IPS-18a (cell line): ENCODE measurements around the gene GNA15.
A peak's percentile ranks its signal among the peaks of the same experiment; 100 is the strongest.
"Not testable (repeated sequence)": the region's sequence is repeated elsewhere in the genome, so short reads cannot be mapped to it uniquely, and the experiment has no call there.

ENCODE experiments used
- H3K27ac ChIP-seq: one replicate; pipeline ENCODE4 v1.5.1; 2013; ENCODE audit warnings: low read length
- H3K27me3 ChIP-seq: one replicate; pipeline ENCODE4 v1.6.1; 2013; ENCODE audit warnings: mild to moderate bottlenecking, low read length; ENCODE audit not compliant: control insufficient read depth, insufficient read depth
- H3K36me3 ChIP-seq: one replicate; pipeline ENCODE4 v1.6.1; 2013; ENCODE audit warnings: low read depth, low read length; ENCODE audit not compliant: control insufficient read depth
- H3K4me1 ChIP-seq: one replicate; pipeline ENCODE4 v1.6.1; 2013; ENCODE audit warnings: low read depth, low read length; ENCODE audit not compliant: control insufficient read depth
- H3K4me3 ChIP-seq: one replicate; pipeline ENCODE4 v1.5.1; 2013; ENCODE audit warnings: low read length
- H3K9ac ChIP-seq: one replicate; pipeline ENCODE4 v1.6.1; 2013; ENCODE audit warnings: mild to moderate bottlenecking, low read length, moderate library complexity
- H3K9me3 ChIP-seq: one replicate; pipeline ENCODE4 v1.6.1; 2013; ENCODE audit warnings: low read depth, low read length; ENCODE audit not compliant: control insufficient read depth

GNA15 gene

GRCh38 chr19:3172673-3173000, 36.8 kb downstream of the GNA15 start:
- H3K27ac ChIP-seq, H3K9me3 ChIP-seq, H3K4me3 ChIP-seq, H3K9ac ChIP-seq, H3K27me3 ChIP-seq, H3K4me1 ChIP-seq, H3K36me3 ChIP-seq: not testable (repeated sequence)

GRCh38 chr19:3175781-3176714, 40.2 kb downstream of the GNA15 start:
- Histone ChIP-seq H3K9me3 (no peaks in the 10 kb centered on the region), H3K27me3 (no peaks in the 10 kb centered on the region), H3K4me1 (no peaks in the 10 kb centered on the region), H3K27ac (no peak overlapping the region), H3K36me3 (no peaks in the 10 kb centered on the region), H3K4me3 (no peak overlapping the region), H3K9ac (no peak overlapping the region)

- no peak overlapping the region for H3K9ac ChIP-seq
- no peaks in the 10 kb centered on the region for H3K9me3 ChIP-seq
- no peaks in the 10 kb centered on the region for H3K4me1 ChIP-seq
- no peak overlapping the region for H3K27ac ChIP-seq
- no peak overlapping the region for H3K4me3 ChIP-seq
- H3K27me3 ChIP-seq, result no peaks in the 10 kb centered on the region
- H3K36me3 ChIP-seq, result no peaks in the 10 kb centered on the region
Measured at GRCh38 chr19:3176715-3177501, 41.1 kb downstream of the GNA15 start.

GRCh38 chr19:3178377-3178972, 42.6 kb downstream of the GNA15 start, which contains the start of gene S1PR4:
Gene S1PR4, plus strand, starts transcription at chr19:3178769. Its CDS starts 24 bp downstream, at chr19:3178793.
- no peak within 1 kb of the TSS for H3K4me3 ChIP-seq
- no peaks in the 10 kb centered on the region for H3K36me3 ChIP-seq
- H3K27ac ChIP-seq, result no peak within 1 kb of the TSS
- no peak within 1 kb of the TSS for H3K9ac ChIP-seq
- H3K9me3 ChIP-seq, result no peaks in the 10 kb centered on the region
- no peaks in the 10 kb centered on the region for H3K27me3 ChIP-seq
- H3K4me1 ChIP-seq, result no peaks in the 10 kb centered on the region

- H3K36me3 ChIP-seq, result no peaks in the 10 kb centered on the region
- no peak overlapping the region for H3K4me3 ChIP-seq
- no peaks in the 10 kb centered on the region for H3K9me3 ChIP-seq
- H3K9ac ChIP-seq, result no peak overlapping the region
- H3K27me3 ChIP-seq, result no peaks in the 10 kb centered on the region
- H3K4me1 ChIP-seq, result no peaks in the 10 kb centered on the region
- H3K27ac ChIP-seq, result no peak overlapping the region
Measured at GRCh38 chr19:3178973-3179738, 43.3 kb downstream of the GNA15 start.

- no peak overlapping the region for H3K27ac ChIP-seq
- H3K4me1 ChIP-seq, result no peaks in the 10 kb centered on the region
- no peak overlapping the region for H3K9ac ChIP-seq
- no peak overlapping the region for H3K4me3 ChIP-seq
- no peaks in the 10 kb centered on the region for H3K9me3 ChIP-seq
- H3K27me3 ChIP-seq, result no peaks in the 10 kb centered on the region
- H3K36me3 ChIP-seq, result no peaks in the 10 kb centered on the region
Measured at GRCh38 chr19:3179739-3180293, 44.0 kb downstream of the GNA15 start.

GRCh38 chr19:3183721-3184641, 48.1 kb downstream of the GNA15 start:
- H3K36me3 ChIP-seq, result no peaks in the 10 kb centered on the region
- H3K9ac ChIP-seq, result no peak overlapping the region
- peaks cover 6% of the 10 kb centered on the region for H3K4me1 ChIP-seq
- no peak overlapping the region for H3K27ac ChIP-seq
- no peaks in the 10 kb centered on the region for H3K9me3 ChIP-seq
- H3K27me3 ChIP-seq, result no peaks in the 10 kb centered on the region
- H3K4me3 ChIP-seq, result no peak overlapping the region

- Histone ChIP-seq H3K36me3 (no peaks in the 10 kb centered on the region), H3K27ac (peak overlapping the region; percentile 93), H3K27me3 (no peaks in the 10 kb centered on the region), H3K9me3 (no peaks in the 10 kb centered on the region), H3K9ac (peak overlapping the region; percentile 85), H3K4me3 (peak overlapping the region; percentile 94), H3K4me1 (peaks cover 6% of the 10 kb centered on the region)
Measured at GRCh38 chr19:3184847-3185460, 49.1 kb downstream of the GNA15 start.

- Histone ChIP-seq H3K4me3 (peak within 1 kb of the TSS; percentile 94), H3K27me3 (no peaks in the 10 kb centered on the region), H3K4me1 (peaks cover 6% of the 10 kb centered on the region), H3K9me3 (no peaks in the 10 kb centered on the region), H3K9ac (peak within 1 kb of the TSS; percentile 85), H3K36me3 (no peaks in the 10 kb centered on the region), H3K27ac (peak within 1 kb of the TSS; percentile 93)
Measured at GRCh38 chr19:3185461-3186159, 49.8 kb downstream of the GNA15 start, which contains the start of gene NCLN. Gene NCLN, plus strand, starts transcription at chr19:3185930. Its CDS starts 101 bp downstream, at chr19:3186031.
